IPS-18a (cell line): Measurements from ENCODE around the gene PKD2L1.

Source experiments
- H3K27ac ChIP-seq: one replicate; pipeline ENCODE4 v1.5.1; 2013; ENCODE audit warnings: low read length
- H3K27me3 ChIP-seq: one replicate; pipeline ENCODE4 v1.6.1; 2013; ENCODE audit warnings: mild to moderate bottlenecking, low read length; ENCODE audit not compliant: control insufficient read depth, insufficient read depth
- H3K36me3 ChIP-seq: one replicate; pipeline ENCODE4 v1.6.1; 2013; ENCODE audit warnings: low read depth, low read length; ENCODE audit not compliant: control insufficient read depth
- H3K4me1 ChIP-seq: one replicate; pipeline ENCODE4 v1.6.1; 2013; ENCODE audit warnings: low read depth, low read length; ENCODE audit not compliant: control insufficient read depth
- H3K4me3 ChIP-seq: one replicate; pipeline ENCODE4 v1.5.1; 2013; ENCODE audit warnings: low read length
- H3K9ac ChIP-seq: one replicate; pipeline ENCODE4 v1.6.1; 2013; ENCODE audit warnings: mild to moderate bottlenecking, low read length, moderate library complexity
- H3K9me3 ChIP-seq: one replicate; pipeline ENCODE4 v1.6.1; 2013; ENCODE audit warnings: low read depth, low read length; ENCODE audit not compliant: control insufficient read depth

Gene PKD2L1

DNA sequence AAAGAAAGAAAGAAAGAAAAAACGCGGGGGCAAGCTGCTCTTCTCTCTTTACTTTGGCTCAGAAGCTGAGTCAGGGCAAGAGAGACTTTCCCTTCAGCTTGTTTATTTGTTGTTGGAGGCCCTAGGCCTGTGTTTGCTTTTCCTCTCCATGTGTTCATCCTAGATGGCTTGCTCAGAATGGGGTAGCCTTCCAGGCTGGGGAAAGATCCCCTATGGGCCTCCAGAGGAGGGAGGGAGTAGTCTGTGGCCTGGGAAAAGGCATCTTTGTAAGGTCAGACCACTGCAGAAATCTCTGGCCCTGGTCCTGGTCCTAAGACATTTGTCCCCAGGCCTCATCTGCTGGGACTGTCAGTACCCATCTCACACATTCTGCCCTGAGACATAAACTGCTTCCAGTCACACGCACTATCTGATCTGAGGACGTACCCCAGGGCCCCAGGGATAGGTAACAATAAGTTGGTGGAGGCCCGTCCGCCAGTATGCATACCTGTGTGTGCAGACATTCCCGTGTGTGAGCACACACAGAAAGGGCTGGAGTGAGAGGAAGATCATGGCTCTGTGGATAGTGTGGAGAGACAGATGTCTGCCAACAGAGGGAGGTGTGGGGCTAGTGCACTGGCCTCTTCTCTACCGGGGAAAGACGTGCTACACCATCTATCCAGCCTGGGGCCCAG, 12.1 kb upstream of the PKD2L1 start:
- Histone ChIP-seq H3K9me3 (no peaks in the 10 kb centered on the region), H3K4me3 (no peak overlapping the region), H3K4me1 (peaks cover 18% of the 10 kb centered on the region), H3K27me3 (no peaks in the 10 kb centered on the region), H3K36me3 (no peaks in the 10 kb centered on the region), H3K27ac (no peak overlapping the region), H3K9ac (no peak overlapping the region)

- no peaks in the 10 kb centered on the region for H3K27me3 ChIP-seq
- no peaks in the 10 kb centered on the region for H3K9me3 ChIP-seq
- no peak overlapping the region for H3K27ac ChIP-seq
- H3K4me3 ChIP-seq = no peak overlapping the region
- H3K9ac ChIP-seq = no peak overlapping the region
- H3K36me3 ChIP-seq = no peaks in the 10 kb centered on the region
- peaks cover 18% of the 10 kb centered on the region for H3K4me1 ChIP-seq
Observed at GRCh38 chr10:100340948-100341847, 11.2 kb upstream of the PKD2L1 start.

GRCh38 chr10:100339236-100339635, 9.2 kb upstream of the PKD2L1 start:
- no peaks in the 10 kb centered on the region for H3K36me3 ChIP-seq
- H3K4me3 ChIP-seq = no peak overlapping the region
- H3K4me1 ChIP-seq = peaks cover 4% of the 10 kb centered on the region
- no peak overlapping the region for H3K9ac ChIP-seq
- H3K27ac ChIP-seq = no peak overlapping the region
- no peaks in the 10 kb centered on the region for H3K9me3 ChIP-seq
- no peaks in the 10 kb centered on the region for H3K27me3 ChIP-seq

DNA sequence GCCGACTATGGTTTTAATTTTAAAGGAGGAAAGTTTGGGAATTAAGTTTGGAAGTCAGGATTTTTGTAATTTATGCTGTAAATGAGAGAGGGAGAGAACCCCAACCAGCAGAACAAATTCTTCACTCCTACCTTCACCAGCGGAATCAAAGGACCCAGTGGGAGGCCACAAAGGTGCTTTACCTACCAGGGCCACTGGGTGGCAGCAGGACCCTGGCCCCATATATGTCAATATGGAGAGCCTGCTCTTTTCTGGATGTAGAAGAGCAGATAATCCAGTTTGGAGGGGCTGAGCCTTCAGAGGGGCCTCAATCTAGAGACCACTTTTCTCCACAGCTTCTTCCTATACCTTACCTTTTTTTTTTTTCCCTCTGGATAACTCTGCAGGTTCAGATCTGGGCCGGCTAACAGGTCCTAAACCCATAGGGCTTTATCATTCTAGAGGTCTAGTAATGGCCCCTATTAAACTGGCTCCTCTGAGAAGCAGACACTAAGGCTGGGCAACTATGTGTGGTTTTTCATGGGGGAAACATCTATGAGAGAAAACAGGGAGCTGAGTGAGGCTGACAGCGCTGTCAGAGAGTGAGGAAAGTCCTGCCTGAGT, 8.5 kb upstream of the PKD2L1 start:
- H3K36me3 ChIP-seq = no peaks in the 10 kb centered on the region
- no peak overlapping the region for H3K4me3 ChIP-seq
- H3K4me1 ChIP-seq = peaks cover 4% of the 10 kb centered on the region
- no peaks in the 10 kb centered on the region for H3K27me3 ChIP-seq
- no peak overlapping the region for H3K9ac ChIP-seq
- no peak overlapping the region for H3K27ac ChIP-seq
- H3K9me3 ChIP-seq = no peaks in the 10 kb centered on the region

DNA sequence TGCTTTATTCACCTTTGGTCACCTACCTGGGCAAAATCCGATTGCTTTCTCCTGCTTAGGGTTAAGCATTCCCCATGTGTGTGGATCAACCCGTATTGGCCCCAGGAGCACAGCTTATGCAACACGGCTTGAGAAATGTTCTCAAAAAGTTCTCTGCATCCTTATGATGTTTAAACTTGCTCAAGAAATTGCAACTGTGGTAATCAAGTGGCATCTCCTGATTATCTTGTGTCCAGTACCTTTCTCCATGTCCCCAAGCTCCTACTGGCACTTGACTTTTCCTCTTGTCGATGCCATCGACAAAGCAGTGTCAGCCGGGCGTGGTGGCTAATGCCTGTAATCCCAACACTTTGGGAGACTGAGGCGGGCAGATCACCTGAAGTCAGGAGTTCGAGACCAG, 4.7 kb upstream of the PKD2L1 start:
- H3K27me3 ChIP-seq = no peaks in the 10 kb centered on the region
- no peak overlapping the region for H3K9ac ChIP-seq
- H3K27ac ChIP-seq = no peak overlapping the region
- H3K4me1 ChIP-seq = no peaks in the 10 kb centered on the region
- no peak overlapping the region for H3K4me3 ChIP-seq
- H3K9me3 ChIP-seq = no peaks in the 10 kb centered on the region
- H3K36me3 ChIP-seq = no peaks in the 10 kb centered on the region

DNA sequence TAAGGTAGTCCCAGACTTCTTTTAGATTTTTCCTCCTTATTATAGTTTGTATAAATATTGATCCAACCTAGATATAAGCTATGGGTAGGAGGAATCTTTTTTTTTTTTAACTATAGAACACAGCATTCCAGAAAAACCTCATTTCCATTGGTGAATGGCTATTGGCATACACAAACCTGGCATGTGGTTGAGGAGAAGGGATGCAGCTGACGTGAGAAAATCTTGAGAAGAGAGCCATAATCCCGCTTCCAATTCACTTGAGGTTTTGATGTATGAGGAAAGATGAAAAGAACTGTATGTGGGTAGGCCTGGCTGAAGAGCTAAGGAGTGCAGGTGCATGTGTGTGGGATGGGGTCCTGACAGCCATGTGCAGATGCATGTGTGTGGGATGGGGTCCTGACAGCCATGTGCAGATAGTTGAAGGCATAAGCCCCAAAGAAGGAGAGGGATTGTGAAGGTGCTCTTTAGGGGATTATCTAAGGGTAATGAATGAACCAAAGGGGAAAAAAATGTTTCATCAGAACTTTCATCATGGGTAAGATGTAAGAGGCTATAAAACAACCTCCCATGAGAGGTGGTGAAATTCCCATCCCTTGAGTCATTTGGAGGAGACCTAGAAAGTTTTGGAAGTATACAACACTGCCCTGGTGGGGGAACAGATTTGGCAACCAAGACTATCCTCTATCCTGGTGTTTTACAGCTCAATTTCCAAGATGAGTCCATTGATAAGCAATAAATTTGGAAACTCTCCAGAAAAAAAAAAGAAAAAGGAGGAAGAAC, 3.8 kb upstream of the PKD2L1 start:
- no peak overlapping the region for H3K9ac ChIP-seq
- no peak overlapping the region for H3K4me3 ChIP-seq
- H3K27me3 ChIP-seq = no peaks in the 10 kb centered on the region
- no peak overlapping the region for H3K27ac ChIP-seq
- H3K9me3 ChIP-seq = no peaks in the 10 kb centered on the region
- no peaks in the 10 kb centered on the region for H3K4me1 ChIP-seq
- no peaks in the 10 kb centered on the region for H3K36me3 ChIP-seq

DNA sequence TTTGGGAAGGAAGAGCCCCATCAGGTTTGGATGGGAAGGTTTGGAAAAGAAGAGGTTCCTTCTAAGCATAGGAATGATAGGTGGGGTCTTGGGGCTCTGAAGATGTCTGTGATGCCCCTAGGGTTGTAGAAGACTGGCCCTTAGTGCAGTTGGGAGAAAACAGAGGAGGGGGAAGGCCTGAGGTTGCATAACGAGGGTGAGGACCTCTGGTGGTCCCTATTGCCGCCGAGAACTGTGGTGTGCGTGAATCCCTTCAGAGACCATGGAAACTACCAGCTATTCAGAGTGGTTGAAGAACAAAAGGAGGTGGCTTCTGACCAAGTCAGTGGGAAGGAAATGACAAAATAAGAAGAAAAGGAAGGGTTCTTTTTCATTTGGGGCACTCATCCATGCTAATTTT, 3.1 kb upstream of the PKD2L1 start:
- no peaks in the 10 kb centered on the region for H3K4me1 ChIP-seq
- H3K4me3 ChIP-seq = no peak overlapping the region
- no peaks in the 10 kb centered on the region for H3K36me3 ChIP-seq
- no peaks in the 10 kb centered on the region for H3K9me3 ChIP-seq
- no peak overlapping the region for H3K27ac ChIP-seq
- H3K9ac ChIP-seq = no peak overlapping the region
- no peaks in the 10 kb centered on the region for H3K27me3 ChIP-seq

- Histone ChIP-seq H3K4me3 (no peak overlapping the region), H3K4me1 (no peaks in the 10 kb centered on the region), H3K27me3 (peaks cover 12% of the 10 kb centered on the region), H3K9me3 (no peaks in the 10 kb centered on the region), H3K9ac (no peak overlapping the region), H3K27ac (no peak overlapping the region), H3K36me3 (no peaks in the 10 kb centered on the region)
Observed at GRCh38 chr10:100328198-100328597, 1.8 kb downstream of the PKD2L1 start.

- no peaks in the 10 kb centered on the region for H3K4me1 ChIP-seq
- H3K4me3 ChIP-seq = no peak overlapping the region
- peaks cover 12% of the 10 kb centered on the region for H3K27me3 ChIP-seq
- no peak overlapping the region for H3K27ac ChIP-seq
- H3K9me3 ChIP-seq = no peaks in the 10 kb centered on the region
- no peaks in the 10 kb centered on the region for H3K36me3 ChIP-seq
- H3K9ac ChIP-seq = no peak overlapping the region
Observed at GRCh38 chr10:100327718-100328009, 2.4 kb downstream of the PKD2L1 start.

DNA sequence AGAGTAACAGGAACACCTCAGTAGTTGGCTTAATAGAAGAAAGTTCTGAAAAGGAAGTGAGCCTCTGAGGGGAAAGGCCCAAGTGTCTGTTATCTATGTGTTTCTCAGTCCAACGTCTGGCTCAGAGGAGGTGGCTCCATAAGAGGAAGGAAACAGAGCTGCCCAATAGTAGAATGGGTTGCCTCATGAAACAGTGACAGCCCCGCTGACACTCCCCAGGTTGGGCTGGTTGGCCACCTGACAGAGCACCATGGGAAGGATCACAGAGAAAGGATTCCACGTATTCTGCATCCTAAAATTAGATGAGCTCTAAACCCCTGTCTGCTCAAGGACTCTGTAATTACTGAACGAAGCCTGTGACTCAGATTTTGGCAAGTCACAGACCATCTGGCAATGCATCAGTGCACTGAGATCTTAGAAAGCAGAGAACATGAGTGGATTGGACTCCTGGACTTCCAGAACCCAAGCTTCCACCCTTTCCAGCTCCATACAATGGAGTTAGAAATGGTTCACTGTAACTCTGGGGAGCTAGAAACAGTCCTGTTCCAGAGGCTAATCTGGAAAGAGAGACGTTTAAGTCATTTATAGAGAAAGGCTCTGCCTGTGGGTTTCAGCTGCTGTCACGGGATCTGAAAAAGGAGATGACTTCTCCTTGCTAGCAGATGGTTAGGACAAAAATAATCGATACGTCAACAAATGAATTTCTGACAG, 2.9 kb downstream of the PKD2L1 start:
- Histone ChIP-seq H3K36me3 (no peaks in the 10 kb centered on the region), H3K27me3 (peaks cover 12% of the 10 kb centered on the region), H3K4me3 (no peak overlapping the region), H3K4me1 (no peaks in the 10 kb centered on the region), H3K27ac (no peak overlapping the region), H3K9ac (no peak overlapping the region), H3K9me3 (no peaks in the 10 kb centered on the region)

GRCh38 chr10:100325158-100325557, 4.9 kb downstream of the PKD2L1 start:
- Histone ChIP-seq H3K27me3 (peaks cover 12% of the 10 kb centered on the region), H3K27ac (no peak overlapping the region), H3K9ac (no peak overlapping the region), H3K4me1 (no peaks in the 10 kb centered on the region), H3K4me3 (no peak overlapping the region), H3K36me3 (no peaks in the 10 kb centered on the region), H3K9me3 (no peaks in the 10 kb centered on the region)
